DND-41 (cell line): ENCODE data around the gene PTPRG.

ENCODE experiments used
- ATAC-seq: fragments of 200-7000 bp; cut with Tn5 transposase; 3 replicates; pipeline ENCODE4 v1.9.1; 2021; ENCODE audit warnings: low read depth; ENCODE audit not compliant: insufficient read depth
- DNase-seq: peaks from one replicate; pipeline ENCODE4 v3.0.0-alpha.2; 2020
- H2AFZ ChIP-seq: 2 replicates; pipeline ENCODE4 v1.6.0; 2012; ENCODE audit warnings: low read depth, low read length
- H3K27ac ChIP-seq: 2 replicates; pipeline ENCODE4 v1.5.1; 2012; ENCODE audit warnings: low read length, inconsistent platforms
- H3K27me3 ChIP-seq: fragments of 200-600 bp; sonication (generic); 2 replicates; pipeline ENCODE4 v1.6.0; 2012; ENCODE audit warnings: low read length, mild to moderate bottlenecking, inconsistent platforms; ENCODE audit not compliant: insufficient read depth, poor library complexity
- H3K36me3 ChIP-seq: 2 replicates; pipeline ENCODE4 v1.5.1; 2012; ENCODE audit warnings: low read length, inconsistent platforms; ENCODE audit not compliant: insufficient read depth
- H3K4me1 ChIP-seq: 2 replicates; pipeline ENCODE4 v1.5.1; 2012; ENCODE audit warnings: mild to moderate bottlenecking, low read length; ENCODE audit not compliant: insufficient read depth
- H3K4me2 ChIP-seq: 2 replicates; pipeline ENCODE4 v1.6.0; 2012; ENCODE audit warnings: mild to moderate bottlenecking, moderate library complexity, low read length, inconsistent platforms; ENCODE audit not compliant: insufficient read depth
- H3K4me3 ChIP-seq, 2 experiments: fragments of 200-600 bp in 1 of 2; shearing (Covaris generic) in 1 of 2; 2 replicates each; pipeline ENCODE4 v1.5.1; 2012 to 2016; ENCODE audit warnings: inconsistent platforms in 2 of 2, low read length in 2 of 2, mild to moderate bottlenecking in 2 of 2, low read depth in 1 of 2, moderate library complexity in 1 of 2
- H3K79me2 ChIP-seq: 2 replicates; pipeline ENCODE4 v1.6.0; 2012; ENCODE audit warnings: low read length, inconsistent platforms; ENCODE audit not compliant: insufficient read depth
- H3K9ac ChIP-seq: 2 replicates; pipeline ENCODE4 v1.6.0; 2012; ENCODE audit warnings: low read depth, mild to moderate bottlenecking, inconsistent platforms, low read length, moderate library complexity
- H3K9me3 ChIP-seq: 2 replicates; pipeline ENCODE4 v1.5.1; 2012; ENCODE audit warnings: low read length, moderate library complexity, mild to moderate bottlenecking, inconsistent platforms; ENCODE audit not compliant: insufficient read depth, severe bottlenecking
- H4K20me1 ChIP-seq: 2 replicates; pipeline ENCODE4 v1.6.0; 2012; ENCODE audit warnings: low read length; ENCODE audit not compliant: insufficient read depth
- CTCF ChIP-seq: IDR thresholded peaks from 2 replicates; pipeline ENCODE4 v1.5.1; 2012; ENCODE audit warnings: borderline replicate concordance, low read length, moderate library complexity, mild to moderate bottlenecking; ENCODE audit not compliant: poor library complexity, severe bottlenecking; ENCODE audit errors: extremely low read depth
- EZH2 ChIP-seq: IDR thresholded peaks from 3 replicates; pipeline ENCODE4 v1.6.1; 2012; ENCODE audit warnings: borderline replicate concordance, low read depth, mild to moderate bottlenecking, moderate library complexity, low read length, inconsistent platforms; ENCODE audit not compliant: severe bottlenecking

Gene PTPRG

GRCh38 chr3:61527011-61527410 is 34.4 kb upstream of the PTPRG start:
- Histone ChIP-seq H3K4me1 (no peaks in the 10 kb centered on the region), H3K79me2 (no peaks in the 10 kb centered on the region), H3K4me2 (no peak overlapping the region), H3K9ac (no peak overlapping the region), H3K4me3 (no peak overlapping the region), H3K36me3 (no peaks in the 10 kb centered on the region), H2AFZ (no peak overlapping the region), H3K27ac (no peak overlapping the region), H3K27me3 (no peaks in the 10 kb centered on the region), H3K9me3 (no peaks in the 10 kb centered on the region), H4K20me1 (no peaks in the 10 kb centered on the region)
- DNase-seq, result no peak
- TF ChIP-seq CTCF (no peak), EZH2 (no peak)
- no peak for ATAC-seq

- no peaks in the 10 kb centered on the region for H3K36me3 ChIP-seq
- no peaks in the 10 kb centered on the region for H3K27me3 ChIP-seq
- TF ChIP-seq CTCF (peak; percentile 80), EZH2 (no peak)
- H4K20me1 ChIP-seq, result no peaks in the 10 kb centered on the region
- H3K4me1 ChIP-seq, result no peaks in the 10 kb centered on the region
- no peaks in the 10 kb centered on the region for H3K9me3 ChIP-seq
- no peak overlapping the region for H3K9ac ChIP-seq
- ATAC-seq (peak; percentile 57; the same call in 1 of the 3 replicates), DNase-seq (peak; percentile 29)
- H3K4me3 ChIP-seq, result no peak overlapping the region
- H3K27ac ChIP-seq, result no peak overlapping the region
- no peak overlapping the region for H3K4me2 ChIP-seq
- no peak overlapping the region for H2AFZ ChIP-seq
- H3K79me2 ChIP-seq, result no peaks in the 10 kb centered on the region
Measured at GRCh38 chr3:61530355-61530754, 31.0 kb upstream of the PTPRG start.

- H3K9me3 ChIP-seq, result no peaks in the 10 kb centered on the region
- no peaks in the 10 kb centered on the region for H4K20me1 ChIP-seq
- no peaks in the 10 kb centered on the region for H3K4me1 ChIP-seq
- TF ChIP-seq CTCF (no peak), EZH2 (no peak)
- H3K4me3 ChIP-seq, result no peak overlapping the region
- H3K4me2 ChIP-seq, result no peak overlapping the region
- ATAC-seq (no peak), DNase-seq (no peak)
- no peaks in the 10 kb centered on the region for H3K79me2 ChIP-seq
- no peak overlapping the region for H3K9ac ChIP-seq
- H3K27me3 ChIP-seq, result no peaks in the 10 kb centered on the region
- H3K27ac ChIP-seq, result no peak overlapping the region
- no peak overlapping the region for H2AFZ ChIP-seq
- H3K36me3 ChIP-seq, result no peaks in the 10 kb centered on the region
Measured at GRCh38 chr3:61531528-61531927, 29.8 kb upstream of the PTPRG start.
